GM12864 (cell line): ENCODE measurements around the gene TTC21A.

Experiments used
- DNase-seq: peaks from one replicate; pipeline ENCODE4 v3.0.0-alpha.2; 2011; ENCODE audit warnings: low read depth
- H3K4me3 ChIP-seq: 2 replicates; pipeline ENCODE4 v1.5.1; 2011; ENCODE audit warnings: mild to moderate bottlenecking, low read depth, low read length, control low read depth
- TF ChIP-seq, protein P1 (sequence below): IDR thresholded peaks from 2 replicates; pipeline ENCODE4 v1.5.1; 2011; ENCODE audit warnings: low read depth, mild to moderate bottlenecking, moderate library complexity, low read length, control low read depth, inconsistent platforms; ENCODE audit errors: missing control alignments

The TTC21A gene

DNA sequence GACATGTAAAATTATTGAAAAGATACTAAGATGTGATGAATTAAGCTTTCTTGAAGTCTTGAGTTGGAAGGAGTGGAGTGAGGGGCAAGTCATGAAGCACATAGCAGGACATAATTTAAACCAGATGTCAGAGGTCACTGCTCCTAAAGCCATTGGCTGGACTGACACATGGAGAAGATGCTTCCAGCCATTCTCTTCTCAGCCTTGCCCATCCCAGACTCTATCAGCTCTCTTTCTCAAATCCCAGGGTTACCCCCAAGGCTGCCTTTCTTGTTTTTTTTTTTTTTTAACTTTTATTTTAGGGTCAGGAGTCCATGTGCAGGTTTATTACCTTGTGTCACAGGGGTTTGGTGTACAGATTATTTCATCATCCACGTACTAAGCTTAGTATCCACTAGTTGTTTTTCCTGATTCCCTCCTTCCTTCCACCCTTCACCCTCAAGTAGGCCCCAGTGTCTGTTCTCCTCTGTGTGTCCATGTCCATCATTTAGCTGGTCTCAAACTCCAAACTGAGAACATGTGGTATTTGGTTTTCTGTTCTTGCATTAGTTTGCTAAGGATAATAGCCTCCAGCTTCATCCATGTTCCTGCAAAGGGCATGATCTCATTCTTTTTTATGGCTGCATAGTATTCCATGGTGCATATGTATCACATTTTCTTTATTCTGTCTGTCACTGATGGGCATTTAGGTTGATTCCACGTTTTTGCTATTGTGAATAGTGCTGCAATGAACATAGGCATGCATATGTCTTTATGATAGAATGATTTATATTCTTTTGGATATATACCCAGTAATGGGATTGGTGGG is 66.0 kb downstream of the TTC21A start:
- no peak for DNase-seq
- TF ChIP-seq, protein P1, sequence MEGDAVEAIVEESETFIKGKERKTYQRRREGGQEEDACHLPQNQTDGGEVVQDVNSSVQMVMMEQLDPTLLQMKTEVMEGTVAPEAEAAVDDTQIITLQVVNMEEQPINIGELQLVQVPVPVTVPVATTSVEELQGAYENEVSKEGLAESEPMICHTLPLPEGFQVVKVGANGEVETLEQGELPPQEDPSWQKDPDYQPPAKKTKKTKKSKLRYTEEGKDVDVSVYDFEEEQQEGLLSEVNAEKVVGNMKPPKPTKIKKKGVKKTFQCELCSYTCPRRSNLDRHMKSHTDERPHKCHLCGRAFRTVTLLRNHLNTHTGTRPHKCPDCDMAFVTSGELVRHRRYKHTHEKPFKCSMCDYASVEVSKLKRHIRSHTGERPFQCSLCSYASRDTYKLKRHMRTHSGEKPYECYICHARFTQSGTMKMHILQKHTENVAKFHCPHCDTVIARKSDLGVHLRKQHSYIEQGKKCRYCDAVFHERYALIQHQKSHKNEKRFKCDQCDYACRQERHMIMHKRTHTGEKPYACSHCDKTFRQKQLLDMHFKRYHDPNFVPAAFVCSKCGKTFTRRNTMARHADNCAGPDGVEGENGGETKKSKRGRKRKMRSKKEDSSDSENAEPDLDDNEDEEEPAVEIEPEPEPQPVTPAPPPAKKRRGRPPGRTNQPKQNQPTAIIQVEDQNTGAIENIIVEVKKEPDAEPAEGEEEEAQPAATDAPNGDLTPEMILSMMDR, result no peak
- no peak overlapping the region for H3K4me3 ChIP-seq

- DNase-seq, result no peak
- TF ChIP-seq, protein P1, result no peak
- no peak overlapping the region for H3K4me3 ChIP-seq
Observed at GRCh38 chr3:39176025-39176714, 68.7 kb downstream of the TTC21A start.

GRCh38 chr3:39177708-39178332 is 70.3 kb downstream of the TTC21A start:
- peak overlapping the region; percentile 67 for H3K4me3 ChIP-seq
- TF ChIP-seq, protein P1, result no peak
- peak; percentile 29 for DNase-seq

DNA sequence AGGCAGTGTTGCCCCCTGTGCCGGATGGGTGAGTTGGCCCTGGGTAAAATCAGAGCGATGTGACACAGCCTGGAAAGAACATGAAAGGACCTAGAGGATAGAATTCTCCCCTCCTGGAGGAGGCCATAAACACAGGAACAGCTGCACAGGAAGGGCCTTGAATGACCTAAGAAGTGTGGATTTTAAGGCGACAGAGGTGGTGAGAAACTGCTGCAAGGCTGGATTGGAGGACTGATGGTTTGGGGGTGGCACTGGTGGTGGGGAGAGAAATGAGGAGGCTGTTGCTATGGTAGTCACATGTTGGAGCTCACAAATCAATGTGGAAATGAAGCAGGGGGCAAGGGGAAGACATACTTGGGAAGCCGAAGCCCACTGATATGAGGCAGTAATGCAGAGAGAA is 71.1 kb downstream of the TTC21A start:
- TF ChIP-seq, protein P1, result no peak
- H3K4me3 ChIP-seq, result peak overlapping the region; percentile 67; the same call in 1 of the 2 replicates
- DNase-seq, result no peak

GRCh38 chr3:39180183-39180545 is 72.7 kb downstream of the TTC21A start:
- H3K4me3 ChIP-seq, result peak overlapping the region; percentile 27
- no peak for DNase-seq
- TF ChIP-seq, protein P1, result no peak

DNA sequence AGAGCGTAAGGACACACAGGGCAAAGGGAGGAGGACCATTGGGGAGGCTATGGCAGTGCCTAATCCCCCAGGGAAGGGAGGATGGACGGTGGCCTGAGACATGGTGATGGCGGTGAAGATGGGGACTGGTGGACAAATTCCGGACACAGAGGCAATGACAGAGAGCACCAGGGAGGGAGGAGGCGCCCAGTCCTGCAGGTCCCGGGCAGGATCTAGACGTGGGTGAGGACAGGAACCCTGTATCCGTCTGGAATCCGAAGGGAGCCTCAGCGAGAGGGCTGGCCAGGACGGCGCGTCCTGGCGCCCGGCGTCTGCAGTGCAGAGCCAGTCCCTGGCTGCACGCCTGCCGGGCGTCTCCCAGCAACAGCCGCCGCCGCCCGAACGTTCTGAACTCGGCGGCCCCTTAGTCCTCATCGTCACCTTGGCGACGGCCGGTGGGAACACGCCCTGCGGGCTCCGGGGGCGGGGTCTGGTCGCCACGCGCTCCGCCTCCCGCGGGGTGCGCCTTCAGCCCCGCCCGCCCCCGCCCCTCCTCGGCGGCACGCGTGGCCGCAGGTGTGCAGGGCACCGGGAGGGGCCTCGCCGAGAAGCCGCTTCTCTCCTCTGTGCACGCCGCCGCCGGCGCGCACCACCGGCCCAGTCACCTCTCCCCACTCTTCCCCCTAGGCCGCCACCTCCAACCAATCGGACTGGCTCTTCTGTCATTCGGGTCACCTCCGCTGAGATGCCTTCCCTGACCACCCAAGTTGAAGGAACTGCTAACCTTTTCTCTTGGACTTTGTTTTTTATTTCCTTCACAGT is 73.3 kb downstream of the TTC21A start:
- peak overlapping the region; percentile 44 for H3K4me3 ChIP-seq
- TF ChIP-seq, protein P1, result no peak
- DNase-seq, result peak; percentile 49
